CMK (cell line): ENCODE data around the gene CREB5.
A peak's percentile ranks its signal among the peaks of the same experiment; 100 is the strongest.

Experiments
- DNase-seq: peaks from one replicate; pipeline ENCODE4 v3.0.0-alpha.2; 2010; ENCODE audit warnings: low read depth

CREB5 gene

DNA sequence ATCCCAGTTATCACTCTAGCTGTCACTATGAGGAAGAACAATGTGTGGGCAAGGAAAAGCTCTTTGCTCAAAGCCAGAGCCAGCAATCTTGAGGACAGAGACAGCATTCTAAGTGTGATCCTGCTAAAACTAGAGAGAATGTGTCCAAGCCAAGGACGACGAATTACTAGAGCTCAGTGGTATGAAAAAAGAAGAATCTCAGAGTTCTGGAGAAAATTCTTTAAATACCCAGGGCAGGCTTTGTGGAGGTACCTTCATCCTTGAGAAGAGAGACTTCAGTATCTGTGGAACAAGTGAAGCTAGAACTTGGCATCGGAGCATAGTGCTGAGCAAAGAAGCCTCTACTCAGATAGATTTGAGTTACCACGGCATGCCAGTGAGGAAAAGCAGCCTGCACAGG lies 336.0 kb downstream of the CREB5 start:
- DNase-seq: no peak

DNA sequence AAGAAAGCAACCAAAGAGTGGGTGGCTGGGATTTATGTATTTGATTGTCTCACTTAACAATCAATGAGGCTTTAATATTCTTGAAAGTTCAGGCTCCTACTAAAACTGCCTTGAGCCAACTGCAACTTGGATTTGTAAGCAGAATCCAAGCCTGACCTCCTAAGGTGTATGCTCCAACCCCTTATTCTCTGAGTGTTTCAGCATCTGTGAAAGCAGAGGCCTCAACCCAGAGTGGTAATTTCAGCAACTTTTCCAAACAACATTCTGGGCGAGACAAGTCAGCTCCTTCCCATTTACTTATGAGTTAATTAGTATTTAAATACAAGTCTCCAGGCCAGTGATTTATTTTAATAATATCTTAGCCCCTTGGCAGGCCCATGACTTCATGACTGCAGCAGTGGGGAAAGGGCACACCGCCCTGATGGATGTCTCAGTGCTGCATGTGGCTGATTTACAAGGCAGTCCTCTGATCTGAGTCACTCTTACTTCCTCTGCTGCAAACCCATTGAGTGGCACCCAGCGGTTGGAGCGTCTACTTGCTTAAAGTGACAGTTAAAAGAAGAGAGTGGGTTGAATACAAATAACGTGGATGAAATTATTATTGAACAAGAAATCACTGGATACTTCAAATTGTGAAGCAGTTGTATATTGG lies 336.7 kb downstream of the CREB5 start:
- peak; percentile 4 for DNase-seq

DNA sequence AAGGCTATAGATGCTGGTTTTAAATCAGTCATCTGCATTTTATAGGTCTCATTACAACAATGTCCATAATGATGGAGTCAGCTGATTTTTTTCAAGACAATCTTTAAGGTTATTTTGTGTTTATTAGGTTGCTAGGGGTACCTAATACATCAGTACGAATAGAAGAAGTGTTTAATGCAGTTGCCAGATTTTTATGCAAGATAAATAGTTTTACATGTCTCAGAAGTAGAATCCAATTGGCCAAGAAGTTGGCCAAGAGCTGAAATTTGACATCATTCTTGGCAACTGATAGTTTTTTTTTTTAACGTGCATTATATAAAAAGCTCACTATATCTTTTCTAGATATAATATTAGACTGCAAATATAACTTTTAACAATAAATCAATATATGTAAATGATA lies 337.3 kb downstream of the CREB5 start:
- DNase-seq: no peak

GRCh38 chr7:28750981-28751380 lies 338.7 kb downstream of the CREB5 start:
- DNase-seq: no peak

DNA sequence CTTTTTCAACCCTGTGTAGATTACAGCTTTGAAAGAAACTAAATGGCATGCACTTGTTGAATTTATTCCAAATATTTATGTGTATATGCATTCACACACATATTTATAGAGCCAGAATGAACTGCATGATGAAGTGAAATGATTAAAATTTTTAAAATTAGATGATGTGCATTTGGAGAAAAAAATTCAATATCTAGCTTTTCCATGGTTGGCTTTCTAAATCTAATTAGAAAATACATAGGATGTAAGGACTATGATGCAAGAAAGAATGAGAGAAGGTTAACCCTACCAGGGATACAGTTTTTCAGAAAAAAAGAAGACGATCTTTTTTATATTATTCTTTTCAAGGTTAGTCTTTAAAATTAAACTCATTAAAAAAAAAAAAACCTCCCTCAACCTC lies 341.3 kb downstream of the CREB5 start:
- no peak for DNase-seq

DNA sequence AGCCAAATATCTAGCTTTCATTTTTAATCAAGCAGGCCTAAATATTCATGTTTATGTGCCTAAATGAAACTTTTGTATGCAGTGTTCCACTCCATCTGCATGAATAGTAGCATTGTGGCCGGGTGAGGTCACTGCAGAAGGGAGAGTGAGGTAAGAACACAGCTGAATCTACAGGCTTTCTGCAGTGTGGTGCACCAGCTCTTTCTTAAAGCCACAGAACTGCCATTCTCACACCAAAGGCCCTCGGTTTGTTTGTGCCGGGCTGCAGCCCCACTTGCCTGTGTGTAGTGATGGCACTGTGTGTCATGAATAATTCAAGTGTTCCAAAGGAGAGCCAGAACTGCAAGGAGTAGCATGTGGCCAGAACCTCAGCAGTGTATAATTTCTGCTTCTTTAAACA lies 341.7 kb downstream of the CREB5 start:
- DNase-seq: no peak

GRCh38 chr7:28754447-28754846 lies 342.1 kb downstream of the CREB5 start:
- DNase-seq: no peak

DNA sequence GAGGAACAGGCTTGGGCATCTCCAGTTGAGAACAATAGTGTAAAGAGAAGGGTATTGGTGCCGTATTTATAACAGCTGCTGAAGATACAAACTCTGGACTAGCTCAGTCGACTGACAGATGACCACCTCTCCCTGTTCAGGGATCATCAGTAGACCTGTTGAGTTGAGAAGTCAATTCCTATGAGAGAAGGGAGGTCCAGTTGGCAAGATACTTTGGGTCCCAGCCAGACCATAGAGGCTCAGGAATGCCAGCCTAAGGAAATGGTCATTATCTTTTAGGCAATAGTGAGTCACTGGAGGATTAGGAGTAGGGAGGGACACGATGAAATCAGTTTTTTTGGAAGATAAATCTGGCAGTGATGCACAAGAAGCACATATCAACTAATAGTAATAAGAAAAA lies 342.9 kb downstream of the CREB5 start:
- no peak for DNase-seq

DNA sequence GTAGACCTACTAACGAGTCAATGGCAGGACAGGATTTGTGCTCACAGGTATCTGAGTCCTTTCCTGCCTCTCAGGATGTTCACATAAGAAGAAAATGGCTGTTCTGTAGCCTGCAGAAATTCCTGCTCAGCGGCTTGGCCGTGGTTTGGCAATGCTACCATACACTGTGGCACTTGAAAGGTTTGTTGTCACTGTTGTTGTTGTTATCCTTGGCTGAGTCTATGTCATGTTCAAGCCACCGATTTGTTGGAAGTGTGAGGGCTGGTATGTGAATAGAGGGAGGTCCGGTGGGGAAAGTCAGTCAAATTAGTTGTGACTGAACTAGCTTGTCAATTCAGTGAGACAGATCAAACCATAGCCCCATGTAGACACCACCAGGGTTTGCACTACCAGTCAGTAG lies 345.9 kb downstream of the CREB5 start:
- no peak for DNase-seq

- DNase-seq: no peak
These were observed 347.2 kb downstream of the CREB5 start for GRCh38 chr7:28759475-28759971.

- no peak for DNase-seq
These were observed 349.2 kb downstream of the CREB5 start for GRCh38 chr7:28761505-28761904.

DNA sequence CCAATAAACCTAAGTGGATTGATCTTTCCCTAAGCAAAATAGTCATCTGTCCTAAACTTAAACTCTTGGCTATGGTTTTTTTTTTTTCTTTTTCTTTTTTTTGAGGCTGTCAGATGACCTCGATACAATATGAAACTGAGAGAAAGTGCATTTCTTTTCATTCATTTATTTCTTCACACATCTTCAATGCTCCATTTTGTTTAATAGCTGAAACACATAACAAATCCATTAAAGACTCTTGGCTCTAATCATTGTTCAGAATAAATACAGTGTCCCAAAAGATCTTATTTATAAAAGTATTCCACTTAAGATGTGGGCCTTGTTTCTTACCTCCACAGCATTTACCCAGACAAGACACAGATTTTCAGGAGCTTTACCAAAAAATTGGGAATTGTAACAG lies 350.3 kb downstream of the CREB5 start:
- DNase-seq: no peak

DNA sequence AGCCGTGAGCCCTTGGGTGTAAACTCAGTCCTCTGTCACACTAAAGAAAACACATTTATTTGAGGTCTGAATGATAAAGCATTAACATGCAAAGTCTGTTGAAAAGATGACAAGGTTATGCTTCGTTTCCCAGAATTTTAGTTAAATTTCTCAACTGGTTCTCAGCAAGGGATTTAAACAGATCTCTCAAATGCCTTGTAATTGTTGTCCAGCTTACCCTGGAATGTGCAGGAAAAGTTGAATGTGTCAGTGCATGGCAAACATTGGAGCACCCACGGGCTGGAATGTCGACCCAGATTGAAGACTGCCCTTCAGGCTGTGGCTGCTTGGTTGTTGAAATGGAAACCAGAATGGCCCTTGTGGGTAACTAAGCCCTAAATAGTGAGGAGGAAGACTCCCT lies 354.0 kb downstream of the CREB5 start:
- no peak for DNase-seq

- no peak for DNase-seq
These were observed 355.0 kb downstream of the CREB5 start for GRCh38 chr7:28767356-28767755.

DNA sequence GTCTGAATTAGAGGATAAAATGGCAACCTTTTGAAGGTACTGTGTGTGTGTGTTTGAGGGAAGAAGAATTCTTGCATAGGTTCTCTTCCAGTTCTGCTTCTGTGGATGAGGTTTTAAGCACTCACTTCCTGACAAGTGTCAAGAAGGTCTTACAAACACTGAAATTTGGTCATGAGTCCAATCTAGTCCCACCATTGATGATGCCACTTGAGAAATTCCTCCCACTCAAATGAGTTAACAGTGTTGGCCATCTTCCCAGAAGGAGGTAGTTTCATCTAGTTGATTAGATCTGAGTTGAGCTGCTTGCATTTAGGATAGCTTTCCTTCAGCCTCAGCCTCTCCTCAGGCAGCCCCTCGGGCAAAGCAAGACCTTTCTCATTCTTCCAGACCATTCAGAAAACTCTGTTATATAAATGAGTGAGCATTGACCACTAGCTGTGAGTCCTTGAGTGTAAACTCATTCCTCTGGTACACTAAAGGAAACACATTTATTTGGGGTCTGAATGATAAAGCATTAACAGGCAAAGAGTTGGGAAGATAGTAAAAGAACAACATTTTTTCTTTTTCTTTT lies 356.3 kb downstream of the CREB5 start:
- DNase-seq: no peak

GRCh38 chr7:28771906-28772622 lies 359.7 kb downstream of the CREB5 start:
- no peak for DNase-seq

GRCh38 chr7:28773423-28774145 lies 361.3 kb downstream of the CREB5 start:
- DNase-seq: no peak

DNA sequence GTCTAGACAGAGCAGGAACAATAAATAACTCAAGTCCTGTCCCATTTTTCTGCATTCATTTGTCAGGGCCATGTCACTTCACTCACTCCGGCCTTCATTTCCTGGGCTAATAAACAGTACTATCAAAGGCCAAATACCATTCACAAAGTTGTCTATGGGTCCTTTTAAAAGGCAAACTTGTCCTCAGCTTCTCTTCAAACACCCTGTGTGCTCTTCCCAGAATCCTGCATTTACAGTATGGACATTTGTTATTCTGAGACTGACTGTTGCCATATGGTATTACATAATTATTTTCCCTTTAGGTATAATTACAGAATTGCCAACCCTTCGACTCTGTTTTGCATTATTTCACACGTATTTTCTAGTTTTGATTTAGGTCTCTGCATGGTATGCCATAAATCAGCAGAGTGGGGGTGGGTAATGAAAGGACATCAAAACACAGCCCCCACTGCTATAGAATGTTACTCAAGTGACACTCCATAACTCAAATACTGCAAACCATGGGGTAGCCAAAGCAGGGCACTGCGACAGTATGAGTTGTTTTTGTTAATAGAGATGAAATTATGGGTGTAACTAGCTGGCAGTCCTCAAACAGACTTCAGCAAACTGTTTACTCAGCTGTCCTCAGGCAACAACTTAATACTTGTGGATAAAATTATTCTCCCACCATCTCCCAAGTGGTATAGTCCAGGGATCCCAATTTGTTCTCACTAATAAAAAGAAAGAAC lies 362.1 kb downstream of the CREB5 start:
- no peak for DNase-seq

GRCh38 chr7:28776463-28777157 lies 364.3 kb downstream of the CREB5 start:
- DNase-seq: no peak

GRCh38 chr7:28778786-28779185 lies 366.5 kb downstream of the CREB5 start:
- no peak for DNase-seq

GRCh38 chr7:28779954-28780353 lies 367.6 kb downstream of the CREB5 start:
- no peak for DNase-seq
